ENCODE results near the gene APBB2. TPM values are rescaled to one million over a fixed set of nuclear protein-coding genes. Genes with fewer than 3 reads are reported as not detected.

Gene APBB2
- total RNA-seq, 1 donor, result 3.7 TPM

- H3K4me1 ChIP-seq (ENCODE audit: insufficient read depth, low read length), result no peaks in the 10 kb centered on the region
- H3K4me3 ChIP-seq (ENCODE audit: low read length), result no peak overlapping the region
- H3K27me3 ChIP-seq (ENCODE audit: insufficient read depth, low read length), result no peaks in the 10 kb centered on the region
- no peaks in the 10 kb centered on the region for H3K9me3 ChIP-seq (ENCODE audit: low read depth, low read length)
Observed at GRCh38 chr4:40846532-40846931, 367.8 kb downstream of the APBB2 start.

GRCh38 chr4:40845154-40845835 lies 369.0 kb downstream of the APBB2 start:
- no peaks in the 10 kb centered on the region for H3K9me3 ChIP-seq (ENCODE audit: low read depth, low read length)
- no peaks in the 10 kb centered on the region for H3K27me3 ChIP-seq (ENCODE audit: insufficient read depth, low read length)
- H3K4me3 ChIP-seq (ENCODE audit: low read length), result no peak overlapping the region
- H3K4me1 ChIP-seq (ENCODE audit: insufficient read depth, low read length), result peaks cover 10% of the 10 kb centered on the region

DNA sequence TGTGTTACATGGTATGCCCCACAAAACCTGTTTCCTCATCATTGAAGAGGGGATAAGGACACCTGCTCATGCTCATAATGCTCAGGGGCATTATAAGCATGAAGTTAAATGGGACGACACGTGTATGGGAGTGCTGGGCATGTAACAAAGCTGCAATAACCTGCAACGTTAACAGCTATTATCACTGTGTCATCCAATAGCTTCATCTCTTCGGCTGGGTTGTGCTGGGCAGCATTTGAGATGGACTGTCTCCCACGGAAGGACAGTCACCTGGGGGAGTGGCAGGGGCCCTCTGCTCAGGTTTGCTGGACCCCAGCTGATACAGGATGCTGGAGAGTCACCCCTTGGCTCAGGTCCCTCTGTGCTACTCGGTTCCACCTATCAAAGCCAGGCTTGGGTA lies 370.1 kb downstream of the APBB2 start:
- Histone ChIP-seq H3K9me3 (ENCODE audit: low read depth, low read length) (no peaks in the 10 kb centered on the region), H3K27me3 (ENCODE audit: insufficient read depth, low read length) (no peaks in the 10 kb centered on the region), H3K4me1 (ENCODE audit: insufficient read depth, low read length) (peaks cover 14% of the 10 kb centered on the region), H3K4me3 (ENCODE audit: low read length) (no peak overlapping the region)

GRCh38 chr4:40843696-40844095 lies 370.6 kb downstream of the APBB2 start:
- Histone ChIP-seq H3K9me3 (ENCODE audit: low read depth, low read length) (no peaks in the 10 kb centered on the region), H3K27me3 (ENCODE audit: insufficient read depth, low read length) (no peaks in the 10 kb centered on the region), H3K4me1 (ENCODE audit: insufficient read depth, low read length) (peaks cover 14% of the 10 kb centered on the region), H3K4me3 (ENCODE audit: low read length) (no peak overlapping the region)

DNA sequence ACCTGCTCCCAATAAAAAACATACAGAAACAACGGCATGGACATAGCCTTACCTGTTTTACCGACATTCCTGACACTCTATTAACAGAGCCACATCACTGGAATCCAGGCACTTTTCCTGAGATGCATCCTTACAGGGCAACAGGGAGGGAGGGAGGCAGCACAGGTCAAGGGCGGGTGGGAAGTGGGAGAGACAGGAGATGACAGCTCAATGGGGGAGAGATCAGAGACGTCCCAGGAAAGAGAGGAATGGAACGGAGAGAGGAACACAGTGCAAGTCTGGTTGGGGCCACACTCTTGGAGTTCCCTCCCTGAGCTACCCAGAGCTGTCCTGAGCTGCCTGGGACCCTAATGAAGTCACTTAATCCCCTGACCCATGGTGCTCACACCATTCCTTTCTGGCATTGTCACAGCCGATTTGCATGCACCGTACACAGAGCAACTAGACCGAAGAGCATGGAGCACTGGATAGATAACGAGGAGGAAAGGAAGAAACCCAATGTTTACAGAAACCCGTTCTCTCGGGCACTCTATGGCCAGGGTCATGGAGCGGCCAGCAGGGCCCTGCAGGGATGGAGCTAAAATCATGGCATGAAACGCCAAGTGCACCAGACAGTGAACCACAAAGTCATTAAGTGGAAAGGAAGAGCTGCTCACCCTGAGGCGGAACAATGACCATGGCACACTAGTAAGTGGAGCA lies 371.5 kb downstream of the APBB2 start:
- Histone ChIP-seq H3K9me3 (ENCODE audit: low read depth, low read length) (no peaks in the 10 kb centered on the region), H3K4me3 (ENCODE audit: low read length) (no peak overlapping the region), H3K27me3 (ENCODE audit: insufficient read depth, low read length) (no peaks in the 10 kb centered on the region), H3K4me1 (ENCODE audit: insufficient read depth, low read length) (peaks cover 14% of the 10 kb centered on the region)

DNA sequence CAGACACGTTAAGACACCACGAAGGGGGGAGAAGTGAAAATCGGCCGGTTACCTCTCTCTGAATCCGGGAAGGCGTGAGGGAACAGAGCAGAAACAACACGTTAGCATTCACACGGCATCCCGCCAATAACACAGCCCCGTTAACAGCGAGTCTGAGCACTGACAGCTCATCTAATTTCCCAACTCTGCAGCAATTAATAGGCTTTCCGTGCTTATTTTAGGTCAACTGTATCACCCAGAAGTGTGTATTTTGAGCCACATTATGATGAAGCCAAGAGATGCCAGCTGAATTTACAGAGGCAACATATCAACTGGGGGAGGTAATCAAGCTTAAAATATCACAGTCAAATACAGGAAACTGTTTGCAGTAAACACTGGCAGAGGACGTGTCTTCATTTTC lies 372.0 kb downstream of the APBB2 start:
- Histone ChIP-seq H3K9me3 (ENCODE audit: low read depth, low read length) (no peaks in the 10 kb centered on the region), H3K27me3 (ENCODE audit: insufficient read depth, low read length) (no peaks in the 10 kb centered on the region), H3K4me3 (ENCODE audit: low read length) (no peak overlapping the region), H3K4me1 (ENCODE audit: insufficient read depth, low read length) (peaks cover 14% of the 10 kb centered on the region)

DNA sequence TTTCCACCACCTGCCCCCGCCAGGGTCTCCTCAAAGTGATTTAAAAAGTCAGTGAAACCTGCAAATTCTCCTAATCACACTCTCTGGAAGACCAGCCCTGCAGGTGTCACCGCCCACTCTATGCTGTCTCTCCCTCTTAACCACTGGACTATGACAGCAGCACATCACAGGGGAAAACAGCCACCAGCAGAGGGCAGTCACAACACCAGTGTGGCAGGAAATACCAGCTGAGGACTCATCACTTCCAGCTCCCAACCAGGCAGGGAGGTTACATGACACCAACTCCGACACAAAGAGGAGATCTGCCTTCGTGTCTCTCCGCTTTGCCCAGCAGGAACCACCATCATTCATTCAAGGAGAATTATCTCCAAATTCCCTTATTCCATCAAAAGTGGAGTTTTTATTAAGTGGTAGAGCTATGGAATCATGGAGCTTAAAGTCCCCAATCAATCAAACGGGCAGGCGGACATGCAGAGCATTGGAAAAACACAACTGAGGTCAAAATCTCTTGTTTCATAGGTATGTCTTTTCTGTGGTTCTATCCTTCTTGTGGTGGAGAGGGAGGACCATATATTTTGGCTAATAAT lies 373.3 kb downstream of the APBB2 start:
- Histone ChIP-seq H3K27me3 (ENCODE audit: insufficient read depth, low read length) (no peaks in the 10 kb centered on the region), H3K4me3 (ENCODE audit: low read length) (no peak overlapping the region), H3K4me1 (ENCODE audit: insufficient read depth, low read length) (peaks cover 14% of the 10 kb centered on the region), H3K9me3 (ENCODE audit: low read depth, low read length) (no peaks in the 10 kb centered on the region)

DNA sequence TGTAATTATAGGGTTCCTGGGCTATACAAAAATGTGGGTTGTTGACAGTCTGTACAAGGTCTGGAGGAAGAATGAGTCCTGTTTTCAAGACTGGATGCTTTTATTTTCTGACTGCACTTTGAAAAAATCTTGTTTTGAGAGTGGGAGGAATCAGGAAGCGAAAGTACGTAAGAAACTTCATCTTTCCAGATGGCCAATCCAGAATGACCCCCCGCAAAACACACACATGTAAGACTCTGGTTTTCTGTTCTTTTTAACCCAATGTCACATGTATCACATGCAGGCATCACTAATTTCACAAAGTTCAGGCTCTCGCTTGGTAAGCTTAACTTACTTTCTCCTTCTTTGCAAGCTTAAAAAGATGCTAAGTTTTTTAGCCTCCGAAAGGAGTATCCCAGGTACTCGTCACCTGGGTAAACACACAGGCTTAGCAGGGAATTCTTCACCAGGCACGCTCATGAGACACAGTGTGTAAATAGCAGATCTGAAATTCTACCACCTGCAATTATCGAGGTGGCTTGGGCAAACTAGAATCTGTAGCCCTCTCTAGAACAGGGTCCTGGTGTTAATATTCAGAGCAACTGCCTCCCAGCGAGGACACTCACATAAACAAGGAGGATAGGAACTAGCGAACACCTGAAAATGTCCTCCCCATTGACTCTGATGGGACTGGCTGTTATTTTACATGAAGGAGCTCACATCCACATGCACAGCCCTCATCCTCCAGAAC lies 373.9 kb downstream of the APBB2 start:
- Histone ChIP-seq H3K4me3 (ENCODE audit: low read length) (no peak overlapping the region), H3K4me1 (ENCODE audit: insufficient read depth, low read length) (peaks cover 14% of the 10 kb centered on the region), H3K27me3 (ENCODE audit: insufficient read depth, low read length) (no peaks in the 10 kb centered on the region), H3K9me3 (ENCODE audit: low read depth, low read length) (no peaks in the 10 kb centered on the region)

GRCh38 chr4:40838742-40839141 lies 375.6 kb downstream of the APBB2 start:
- Histone ChIP-seq H3K9me3 (ENCODE audit: low read depth, low read length) (no peaks in the 10 kb centered on the region), H3K27me3 (ENCODE audit: insufficient read depth, low read length) (no peaks in the 10 kb centered on the region), H3K4me1 (ENCODE audit: insufficient read depth, low read length) (peaks cover 14% of the 10 kb centered on the region), H3K4me3 (ENCODE audit: low read length) (no peak overlapping the region)

DNA sequence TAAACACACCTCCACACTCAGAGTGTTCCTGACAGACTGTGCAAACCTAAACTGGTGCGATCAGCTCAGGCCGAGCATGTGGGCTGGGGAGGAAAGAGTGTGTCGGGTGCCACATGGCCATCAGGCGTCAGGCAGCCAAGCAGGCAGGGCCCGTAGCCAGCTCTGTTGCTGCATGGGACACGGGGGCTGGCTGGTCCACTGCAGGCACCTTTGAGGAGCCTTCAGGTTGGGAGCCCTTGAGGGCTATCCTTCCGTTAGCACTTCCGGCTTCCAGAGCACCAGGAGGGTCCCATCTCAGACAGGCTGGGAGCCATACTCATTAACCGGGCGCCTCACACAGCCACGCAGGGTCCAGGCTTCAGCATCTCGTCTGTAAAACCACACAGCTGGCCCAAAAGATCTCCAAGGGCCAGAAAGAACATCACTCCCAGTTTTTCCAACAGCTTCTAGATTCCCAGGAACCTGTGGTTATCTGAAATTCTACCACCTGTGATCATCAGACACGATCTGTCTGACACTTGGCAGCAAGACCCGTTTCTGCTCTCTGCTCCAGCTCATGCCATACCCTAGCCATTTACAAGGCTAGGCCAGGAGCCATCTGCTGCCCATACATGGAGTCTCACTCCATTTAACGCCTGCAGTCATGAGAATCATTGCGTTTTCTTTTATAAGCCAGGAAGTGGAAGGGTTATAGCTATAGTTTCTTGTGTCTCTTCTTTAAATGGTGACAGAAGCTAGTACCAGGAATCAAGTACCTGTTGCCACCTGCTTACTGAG lies 377.1 kb downstream of the APBB2 start:
- Histone ChIP-seq H3K9me3 (ENCODE audit: low read depth, low read length) (no peaks in the 10 kb centered on the region), H3K4me3 (ENCODE audit: low read length) (no peak overlapping the region), H3K4me1 (ENCODE audit: insufficient read depth, low read length) (peaks cover 14% of the 10 kb centered on the region), H3K27me3 (ENCODE audit: insufficient read depth, low read length) (no peaks in the 10 kb centered on the region)

- no peaks in the 10 kb centered on the region for H3K27me3 ChIP-seq (ENCODE audit: insufficient read depth, low read length)
- no peak overlapping the region for H3K4me3 ChIP-seq (ENCODE audit: low read length)
- H3K4me1 ChIP-seq (ENCODE audit: insufficient read depth, low read length), result peaks cover 8% of the 10 kb centered on the region
- no peaks in the 10 kb centered on the region for H3K9me3 ChIP-seq (ENCODE audit: low read depth, low read length)
Observed at GRCh38 chr4:40833212-40833611, 381.1 kb downstream of the APBB2 start.

GRCh38 chr4:40832175-40832574 lies 382.2 kb downstream of the APBB2 start:
- Histone ChIP-seq H3K9me3 (ENCODE audit: low read depth, low read length) (no peaks in the 10 kb centered on the region), H3K4me1 (ENCODE audit: insufficient read depth, low read length) (peaks cover 8% of the 10 kb centered on the region), H3K27me3 (ENCODE audit: insufficient read depth, low read length) (no peaks in the 10 kb centered on the region), H3K4me3 (ENCODE audit: low read length) (no peak overlapping the region)

GRCh38 chr4:40831146-40831907 lies 383.0 kb downstream of the APBB2 start:
- Histone ChIP-seq H3K4me1 (ENCODE audit: insufficient read depth, low read length) (peaks cover 8% of the 10 kb centered on the region), H3K9me3 (ENCODE audit: low read depth, low read length) (no peaks in the 10 kb centered on the region), H3K27me3 (ENCODE audit: insufficient read depth, low read length) (no peaks in the 10 kb centered on the region), H3K4me3 (ENCODE audit: low read length) (no peak overlapping the region)

- H3K9me3 ChIP-seq (ENCODE audit: low read depth, low read length), result no peaks in the 10 kb centered on the region
- H3K4me3 ChIP-seq (ENCODE audit: low read length), result no peak overlapping the region
- H3K27me3 ChIP-seq (ENCODE audit: insufficient read depth, low read length), result no peaks in the 10 kb centered on the region
- H3K4me1 ChIP-seq (ENCODE audit: insufficient read depth, low read length), result peaks cover 8% of the 10 kb centered on the region
Observed at GRCh38 chr4:40829586-40829985, 384.8 kb downstream of the APBB2 start.

Measured in mononuclear cell (primary cell).